H9 (cell line): ENCODE data around the gene OXSR1. TPM values are rescaled to one million over a fixed set of nuclear protein-coding genes. Genes with fewer than 3 reads are reported as not detected.

Experiments
- DNase-seq: peaks from one replicate; pipeline ENCODE4 v3.0.0-alpha.2; 2017
- H2AFZ ChIP-seq: one replicate; pipeline ENCODE4 v1.6.1; 2013; ENCODE audit warnings: mild to moderate bottlenecking, low read length, control low read depth, moderate library complexity
- H2AK5ac ChIP-seq: 2 replicates; pipeline ENCODE4 v1.6.1; 2013; ENCODE audit warnings: low read length, control low read depth, mixed read lengths; ENCODE audit not compliant: insufficient read length
- H2BK120ac ChIP-seq: one replicate; pipeline ENCODE4 v1.6.1; 2013; ENCODE audit warnings: low read depth, mild to moderate bottlenecking, low read length, control low read depth, inconsistent platforms; ENCODE audit not compliant: poor library complexity, severe bottlenecking
- H2BK12ac ChIP-seq: 2 replicates; pipeline ENCODE4 v1.6.1; 2013; ENCODE audit warnings: low read length, control low read depth, mixed read lengths, low read depth; ENCODE audit not compliant: insufficient read length
- H2BK15ac ChIP-seq: 2 replicates; pipeline ENCODE4 v1.6.1; 2013; ENCODE audit warnings: low read depth, low read length, control low read depth
- H2BK20ac ChIP-seq: one replicate; pipeline ENCODE4 v1.6.1; 2013; ENCODE audit warnings: low read depth, mild to moderate bottlenecking, low read length, control low read depth, inconsistent platforms; ENCODE audit not compliant: poor library complexity, severe bottlenecking
- H2BK5ac ChIP-seq: 2 replicates; pipeline ENCODE4 v1.6.1; 2013; ENCODE audit warnings: low read length, control low read depth, mixed read lengths; ENCODE audit not compliant: insufficient read length
- H3K14ac ChIP-seq: 2 replicates; pipeline ENCODE4 v1.6.1; 2013; ENCODE audit warnings: low read length, control low read depth; ENCODE audit not compliant: insufficient read depth
- H3K18ac ChIP-seq: 2 replicates; pipeline ENCODE4 v1.6.1; 2013; ENCODE audit warnings: low read depth, mild to moderate bottlenecking, mixed read lengths, low read length, control low read depth; ENCODE audit not compliant: insufficient read length
- H3K23ac ChIP-seq: 2 replicates; pipeline ENCODE4 v1.6.1; 2013; ENCODE audit warnings: low read length, control low read depth, mixed read lengths, low read depth; ENCODE audit not compliant: insufficient read length
- H3K23me2 ChIP-seq: 2 replicates; pipeline ENCODE4 v1.6.1; 2013; ENCODE audit warnings: low read depth, mild to moderate bottlenecking, mixed read lengths, low read length, control low read depth; ENCODE audit not compliant: insufficient read length, poor library complexity, severe bottlenecking
- H3K27ac ChIP-seq: 2 replicates; pipeline ENCODE4 v1.5.1; 2013; ENCODE audit warnings: low read length, control low read depth, mixed read lengths, low read depth; ENCODE audit not compliant: insufficient read length
- H3K27me3 ChIP-seq: 2 replicates; pipeline ENCODE4 v1.6.1; 2013; ENCODE audit warnings: low read length, control low read depth, inconsistent platforms; ENCODE audit not compliant: insufficient read depth
- H3K4ac ChIP-seq: 2 replicates; pipeline ENCODE4 v1.6.1; 2013; ENCODE audit warnings: low read depth, mild to moderate bottlenecking, control low read depth, inconsistent platforms, low read length, moderate library complexity
- H3K4me1 ChIP-seq: 2 replicates; pipeline ENCODE4 v1.6.1; 2013; ENCODE audit warnings: low read length, control low read depth, inconsistent platforms; ENCODE audit not compliant: insufficient read depth
- H3K4me2 ChIP-seq: 2 replicates; pipeline ENCODE4 v1.6.1; 2013; ENCODE audit warnings: low read length, control low read depth, mixed read lengths; ENCODE audit not compliant: insufficient read length, insufficient read depth
- H3K56ac ChIP-seq: 2 replicates; pipeline ENCODE4 v1.6.1; 2013; ENCODE audit warnings: low read depth, mild to moderate bottlenecking, mixed read lengths, low read length, control low read depth; ENCODE audit not compliant: insufficient read length
- H3K79me1 ChIP-seq: 2 replicates; pipeline ENCODE4 v1.6.1; 2013; ENCODE audit warnings: low read depth, mild to moderate bottlenecking, moderate library complexity, low read length, control low read depth, inconsistent platforms; ENCODE audit not compliant: insufficient read depth, poor library complexity, severe bottlenecking
- H3K79me2 ChIP-seq: 2 replicates; pipeline ENCODE4 v1.6.1; 2013; ENCODE audit warnings: low read length, control low read depth, inconsistent platforms; ENCODE audit not compliant: insufficient read depth
- H3K9ac ChIP-seq: 2 replicates; pipeline ENCODE4 v1.6.1; 2013; ENCODE audit warnings: low read length, control low read depth, mixed read lengths; ENCODE audit not compliant: insufficient read length; ENCODE audit errors: extremely low read depth
- H3K9me3 ChIP-seq: one replicate; pipeline ENCODE4 v1.6.1; 2013; ENCODE audit warnings: low read depth, low read length, inconsistent platforms; ENCODE audit not compliant: control insufficient read depth
- H3T11ph ChIP-seq: one replicate; pipeline ENCODE4 v1.6.1; 2013; ENCODE audit warnings: mild to moderate bottlenecking, low read length, control low read depth, inconsistent platforms
- H4K20me1 ChIP-seq: one replicate; pipeline ENCODE4 v1.6.1; 2013; ENCODE audit not compliant: control insufficient read depth, insufficient read length, insufficient read depth
- H4K5ac ChIP-seq: 2 replicates; pipeline ENCODE4 v1.6.1; 2013; ENCODE audit warnings: low read depth, mild to moderate bottlenecking, mixed read lengths, low read length, control low read depth; ENCODE audit not compliant: insufficient read length
- H4K8ac ChIP-seq: replicated peaks from 2 replicates; pipeline ENCODE4 v1.6.1; 2013; ENCODE audit warnings: low read length, control low read depth, mixed read lengths, low read depth; ENCODE audit not compliant: insufficient read length
- H4K91ac ChIP-seq: 2 replicates; pipeline ENCODE4 v1.6.1; 2013; ENCODE audit warnings: low read depth, mild to moderate bottlenecking, moderate library complexity, mixed read lengths, low read length, control low read depth; ENCODE audit not compliant: insufficient read length
- H3K27ac Mint-ChIP-seq, 3 experiments: 2 replicates in 2 of 3; 3 replicates in 1 of 3; pipeline ENCODE4 v1.8.0; 2020 to 2021; ENCODE audit warnings: mixed read lengths in 3 of 3, mild to moderate bottlenecking in 1 of 3, moderate library complexity in 1 of 3
- H3K27me3 Mint-ChIP-seq: 2 replicates; pipeline ENCODE4 v1.8.0; 2021; ENCODE audit warnings: low read depth, mild to moderate bottlenecking, moderate library complexity, mixed read lengths
- H3K36me3 Mint-ChIP-seq, 3 experiments: 2 replicates in 2 of 3; 3 replicates in 1 of 3; pipeline ENCODE4 v1.8.0; 2020 to 2021; ENCODE audit warnings: low read depth in 3 of 3, mixed read lengths in 3 of 3; ENCODE audit not compliant: insufficient read depth in 1 of 3
- H3K4me1 Mint-ChIP-seq, 2 experiments: 2 replicates each; pipeline ENCODE4 v1.8.0; 2020; ENCODE audit warnings: mixed read lengths in 2 of 2
- H3K4me3 Mint-ChIP-seq, 2 experiments: 2 replicates in 1 of 2; 3 replicates in 1 of 2; pipeline ENCODE4 v1.8.0; 2020 to 2021; ENCODE audit warnings: mild to moderate bottlenecking in 2 of 2, mixed read lengths in 2 of 2, moderate library complexity in 1 of 2
- H3K9me3 Mint-ChIP-seq, 2 experiments: 2 replicates in 1 of 2; 3 replicates in 1 of 2; pipeline ENCODE4 v1.8.0; 2020; ENCODE audit warnings: mild to moderate bottlenecking in 2 of 2, mixed read lengths in 2 of 2, moderate library complexity in 1 of 2
- CTCF ChIP-seq: fragments of 200-600 bp; sonication (generic); conservative IDR thresholded peaks from 3 replicates; pipeline ENCODE4 v1.8.0; 2021; ENCODE audit warnings: antibody characterized with exemption, mild to moderate bottlenecking
- WGBS: extraction: QIAGEN DNeasy Blood & Tissue Kit; methylation state at CpG from one replicate; pipeline ENCODE4 v1.1.7; 2013; ENCODE audit warnings: missing lambda C conversion rate, low lambda C conversion rate, mixed read lengths; ENCODE audit not compliant: insufficient read length; ENCODE audit errors: extremely low coverage; 5-methylcytosine and 5-hydroxymethylcytosine counted together
- total RNA-seq: library from RNA; stranded (reverse); gene quantifications from 2 replicates; pipeline ENCODE4 v1.2.1, GENCODE V29; 2021

Gene OXSR1
- total RNA-seq, 1 experiment from 2014 or later = 54.1 TPM

- H3K27ac ChIP-seq = no peak overlapping the region
- no peaks in the 10 kb centered on the region for H3K79me2 ChIP-seq
- no peak overlapping the region for H2AFZ ChIP-seq
- no peaks in the 10 kb centered on the region; the same call in none of the 2 replicates for H3K4me1 ChIP-seq
- H3T11ph ChIP-seq = no peak overlapping the region
- H2BK20ac ChIP-seq = no peak overlapping the region
- no peak for TF ChIP-seq CTCF
- H3K9ac ChIP-seq = no peak overlapping the region
- no peak overlapping the region for H4K5ac ChIP-seq
- Mint-ChIP-seq H3K27me3 (peaks cover 1% of the 10 kb centered on the region; the same call in 1 of the 2 replicates), H3K27ac (no peak overlapping the region; a peak in 1 of 7 replicates), H3K4me1 (peaks cover 11% of the 10 kb centered on the region in 2 experiments), H3K36me3 (no peaks in the 10 kb centered on the region), H3K4me3 (no peak overlapping the region), H3K9me3 (no peaks in the 10 kb centered on the region)
- H3K9me3 ChIP-seq = no peaks in the 10 kb centered on the region
- H4K8ac ChIP-seq = no peak overlapping the region
- no CpG with 5 or more reads among the region's 5 CpGs for whole genome bisulfite sequencing
- H2BK5ac ChIP-seq = no peak overlapping the region
- no peak overlapping the region for H4K91ac ChIP-seq
- no peak overlapping the region for H2BK120ac ChIP-seq
- H3K23ac ChIP-seq = no peak overlapping the region
- no peaks in the 10 kb centered on the region for H4K20me1 ChIP-seq
- H3K79me1 ChIP-seq = no peaks in the 10 kb centered on the region
- no peak overlapping the region for H3K18ac ChIP-seq
- no peak overlapping the region for H3K4me2 ChIP-seq
- no peak overlapping the region for H3K56ac ChIP-seq
- no peak overlapping the region for H3K4ac ChIP-seq
- DNase-seq = no peak
- no peak overlapping the region for H3K14ac ChIP-seq
- H2BK12ac ChIP-seq = no peak overlapping the region
- no peak overlapping the region for H2BK15ac ChIP-seq
- H3K23me2 ChIP-seq = no peaks in the 10 kb centered on the region
- H2AK5ac ChIP-seq = no peak overlapping the region
- H3K27me3 ChIP-seq = no peaks in the 10 kb centered on the region
Observed at GRCh38 chr3:38271553-38271952, 106.2 kb downstream of the OXSR1 start.
